K562 (cell line): ENCODE data around the gene LRRC4C. TPM values are rescaled to one million over a fixed set of nuclear protein-coding genes. Genes with fewer than 3 reads are reported as not detected.

Experiments used
- ATAC-seq: fragments of 200-7000 bp; cut with Tn5 transposase; 3 replicates; pipeline ENCODE4 v1.9.1; 2020; ENCODE audit warnings: moderate library complexity
- BruUV-seq: library from RNA; stranded (reverse); fragments of 400-500 nt; replicated peaks from 2 replicates; lab custom pipeline; 2021; lab: Mats Ljungman, UMichigan
- CTCF ChIA-PET: fragments of 300-600 bp; formaldehyde crosslinking; extraction: SDS; loops from one replicate; lab custom pipeline; 2021; ENCODE audit warnings: low intra/inter-chr PET ratio; lab: Yijun Ruan, JAX
- POLR2A ChIA-PET: fragments of 300-600, 350-650 bp; sonication (Branson Sonifier 250); formaldehyde crosslinking; extraction: SDS; loops from one replicate; lab custom pipeline; 2021; ENCODE audit warnings: antibody characterized with exemption, inconsistent platforms; lab: Yijun Ruan, JAX
- DNase-seq, 4 experiments: peaks; one replicate each; pipeline versions ENCODE4 v3.0.0 to v3.0.0-alpha.2; 2011 to 2018; ENCODE audit warnings: low spot score in 3 of 4, mixed read lengths in 3 of 4; ENCODE audit errors: extremely low read depth in 1 of 4
- FAIRE-seq: peaks from 2 replicates; lab custom pipeline; 2011; peaks lifted over from hg19 to GRCh38; lab: Jason Lieb, UNC
- H2AFZ ChIP-seq: 2 replicates; pipeline ENCODE4 v1.6.0; 2011; ENCODE audit warnings: low read depth, low read length, control low read depth, inconsistent platforms
- H3K27ac ChIP-seq: fragments of 200-600 bp; 3 replicates; pipeline ENCODE4 v1.8.0; 2011; ENCODE audit warnings: low read depth, mild to moderate bottlenecking, control low read depth, inconsistent platforms, low read length, moderate library complexity, mixed read lengths; ENCODE audit errors: extremely low read depth
- H3K27me3 ChIP-seq, 2 experiments: fragments of 300-600 bp in 1 of 2; 2 replicates in 1 of 2; 3 replicates in 1 of 2; pipeline versions ENCODE4 v1.6.0 to v1.8.0; 2011; ENCODE audit warnings: inconsistent platforms in 2 of 2, low read length in 2 of 2, mild to moderate bottlenecking in 1 of 2, mixed read lengths in 1 of 2, moderate library complexity in 1 of 2; ENCODE audit not compliant: control insufficient read depth in 2 of 2, insufficient read depth in 2 of 2
- H3K36me3 ChIP-seq: fragments of 300-600 bp; 3 replicates; pipeline ENCODE4 v1.8.0; 2011; ENCODE audit warnings: mild to moderate bottlenecking, low read length, inconsistent platforms; ENCODE audit not compliant: control insufficient read depth, insufficient read depth
- H3K4me1 ChIP-seq, 2 experiments: fragments of 200-600 bp in 1 of 2; replicated peaks in 1 of 2; 2 replicates in 1 of 2; 3 replicates in 1 of 2; pipeline versions ENCODE4 v1.5.1 to v1.8.0; 2011; ENCODE audit warnings: inconsistent platforms in 2 of 2, low read length in 2 of 2, mild to moderate bottlenecking in 1 of 2, mixed read lengths in 1 of 2, moderate library complexity in 1 of 2; ENCODE audit not compliant: control insufficient read depth in 2 of 2, insufficient read depth in 2 of 2
- H3K4me2 ChIP-seq: 2 replicates; pipeline ENCODE4 v1.6.1; 2011; ENCODE audit warnings: low read length, control low read depth, inconsistent platforms, mixed read lengths; ENCODE audit not compliant: insufficient read depth
- H3K4me3 ChIP-seq: fragments of 200-600 bp; sonication (generic), shearing (Covaris generic); 2 replicates; pipeline ENCODE4 v1.5.1; 2016; ENCODE audit warnings: control low read depth, inconsistent platforms
- H3K79me2 ChIP-seq: fragments of 200-600 bp; 3 replicates; pipeline ENCODE4 v1.8.0; 2011; ENCODE audit warnings: low read length, inconsistent platforms; ENCODE audit not compliant: control insufficient read depth, insufficient read depth
- H3K9ac ChIP-seq, 2 experiments: 2 replicates each; pipeline versions ENCODE4 v1.6.0 to v1.6.1; 2011; ENCODE audit warnings: low read depth in 2 of 2, low read length in 2 of 2, control low read depth in 1 of 2, inconsistent platforms in 1 of 2, mild to moderate bottlenecking in 1 of 2, mixed read lengths in 1 of 2; ENCODE audit not compliant: insufficient read depth in 1 of 2
- H3K9me1 ChIP-seq: one replicate; pipeline ENCODE4 v1.6.0; 2011; ENCODE audit warnings: inconsistent platforms, mild to moderate bottlenecking, low read length, moderate library complexity; ENCODE audit not compliant: control insufficient read depth, insufficient read depth
- H3K9me3 ChIP-seq: replicated peaks from 2 replicates; pipeline ENCODE4 v1.5.1; 2011; ENCODE audit warnings: low read depth, low read length, inconsistent platforms; ENCODE audit not compliant: control insufficient read depth, insufficient read depth
- H4K20me1 ChIP-seq: replicated peaks from 2 replicates; pipeline ENCODE4 v1.6.1; 2011; ENCODE audit warnings: low read length, inconsistent platforms, mixed read lengths; ENCODE audit not compliant: control insufficient read depth, insufficient read depth
- C11orf30 ChIP-seq: fragments of 450-650 bp; IDR thresholded peaks from 2 replicates; pipeline ENCODE4 v1.6.1; 2016; ENCODE audit warnings: low read depth, mild to moderate bottlenecking
- KLF1 ChIP-seq: fragments of 450-650 bp; IDR thresholded peaks from 2 replicates; pipeline ENCODE4 v1.6.1; 2016; ENCODE audit warnings: missing genetic modification characterization, missing compliant biosample characterization
- MCM7 ChIP-seq, 2 experiments: fragments of 450-650 bp; IDR thresholded peaks; 2 replicates each; pipeline ENCODE4 v1.6.1; 2016 to 2018
- NFE2L1 ChIP-seq: fragments of 450-650 bp; IDR thresholded peaks from 2 replicates; pipeline ENCODE4 v1.6.1; 2016; ENCODE audit warnings: missing genetic modification characterization, low read depth, mild to moderate bottlenecking, missing compliant biosample characterization, moderate library complexity, borderline replicate concordance
- RNF2 ChIP-seq: sonication (generic); IDR thresholded peaks from 2 replicates; pipeline ENCODE4 v1.6.1; 2016
- SMARCC2 ChIP-seq: fragments of 450-650 bp; IDR thresholded peaks from 2 replicates; pipeline ENCODE4 v1.6.1; 2017; ENCODE audit warnings: antibody characterized with exemption, moderate library complexity, mild to moderate bottlenecking, low read depth
- ZBTB1 ChIP-seq: sonication (generic); formaldehyde crosslinking; IDR thresholded peaks from 2 replicates; pipeline ENCODE4 v1.8.1; 2023; ENCODE audit warnings: missing genetic modification reagents, low read depth, mild to moderate bottlenecking, borderline replicate concordance
- ZNF24 ChIP-seq: fragments of 450-650 bp; IDR thresholded peaks from 2 replicates; pipeline ENCODE4 v1.6.1; 2016
- ZNF696 ChIP-seq: fragments of 250-450 bp; sonication (Bioruptor Pico); conservative IDR thresholded peaks from 2 replicates; pipeline ENCODE4 v1.4.0; 2020; ENCODE audit warnings: mild to moderate bottlenecking, moderate library complexity
- WGBS: fragments of 100-300 bp; shearing (Covaris generic); methylation state at CpG from one replicate; pipeline ENCODE4 v1.1.6; 2016; ENCODE audit warnings: low coverage, mixed read lengths; ENCODE audit not compliant: insufficient coverage; ENCODE audit errors: missing lambda C conversion rate; 5-methylcytosine and 5-hydroxymethylcytosine counted together
- in situ Hi-C: fragments of 300-500 bp; cut with MboI; formaldehyde crosslinking; loops from 4 replicates; pipeline ENCODE4 v1.15.0; 2018; ENCODE audit warnings: inconsistent platforms, mixed read lengths
- intact Hi-C: fragments of 100-400 bp; cut with micrococcal nuclease; formaldehyde crosslinking; loops from 2 replicates; pipeline ENCODE4 v1.14.2; 2022
- polyA plus RNA-seq, 8 experiments: library from polyadenylated mRNA; depleted of rRNA in 4 of 8; stranded (reverse) in 5 of 8; unstranded in 3 of 8; fragments of >200 nt; fragmentation: Nextera tagmentation in 2 of 8; fragmentation: Illumina TruSeq in 1 of 8; extraction: Ambion mirVana in 2 of 8; extraction: Trizol in 1 of 8; gene quantifications; 2 replicates each; pipeline versions ENCODE4 v1.2.1 to v1.2.3, GENCODE V29; 2011 to 2014; ENCODE audit warnings: inconsistent platforms in 1 of 8, missing spikeins in 1 of 8
- total RNA-seq, 7 experiments: library from RNA; depleted of rRNA in 6 of 7; stranded (reverse); fragments of >200 nt in 6 of 7; fragmentation: Illumina TruSeq in 2 of 7; extraction: Trizol in 2 of 7; gene quantifications; 2 replicates each; pipeline versions ENCODE4 v1.2.1 to v1.2.3, GENCODE V29; 2011 to 2021; ENCODE audit warnings: low replicate concordance in 1 of 7
- TF ChIP-seq, protein P1 (sequence below): fragments of 150-350 bp; conservative IDR thresholded peaks from 2 replicates; pipeline ENCODE4 v1.6.1; 2014; ENCODE audit warnings: low read length
- TF ChIP-seq, protein P2 (sequence below): sonication (generic); formaldehyde crosslinking; IDR thresholded peaks from 2 replicates; pipeline ENCODE4 v1.8.1; 2023; ENCODE audit warnings: mild to moderate bottlenecking, missing genetic modification reagents
- TF ChIP-seq, protein P3 (sequence below): fragments of 450-650 bp; conservative IDR thresholded peaks from 2 replicates; pipeline ENCODE4 v1.6.1; 2016; ENCODE audit warnings: missing genetic modification characterization, low read depth, mild to moderate bottlenecking, missing compliant biosample characterization, moderate library complexity

Gene LRRC4C
- total and polyA plus RNA-seq, 9 of the 15 experiments (the other 6 are each of a cell fraction or from before 2014, with no cell fraction given) = not detected

DNA sequence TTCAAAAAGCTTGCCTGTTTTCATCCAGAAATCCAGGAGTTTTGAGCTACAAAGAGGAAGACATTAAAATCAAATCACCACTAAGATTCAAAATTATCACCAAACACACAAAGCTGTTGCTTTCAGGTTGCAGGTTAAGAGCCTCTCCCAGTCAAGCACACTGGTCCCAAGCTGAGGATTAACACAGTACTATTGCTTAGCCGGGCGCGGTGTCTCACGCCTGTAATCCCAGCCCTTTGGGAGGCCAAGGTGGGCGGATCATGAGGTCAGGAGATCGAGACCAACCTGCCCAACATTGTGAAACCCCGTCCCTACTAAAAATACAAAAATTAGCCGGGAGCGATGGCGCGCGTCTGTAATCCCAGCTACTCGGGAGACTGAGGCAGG, 1165.1 kb downstream of the LRRC4C start:
- Histone ChIP-seq H3K36me3 (no peaks in the 10 kb centered on the region), H3K27ac (no peak overlapping the region), H3K9ac (no peak overlapping the region), H3K27me3 (no peaks in the 10 kb centered on the region), H3K9me1 (no peaks in the 10 kb centered on the region), H3K9me3 (no peaks in the 10 kb centered on the region), H2AFZ (no peak overlapping the region), H3K4me3 (no peak overlapping the region), H3K4me2 (no peak overlapping the region), H3K79me2 (no peaks in the 10 kb centered on the region)
- intact Hi-C loops (no loop called here), in situ Hi-C loops (no loop called here)
- POLR2A ChIA-PET = no interaction called here
- DNase-seq (no peak), FAIRE-seq (no peak), ATAC-seq (no peak)
- WGBS = 11% methylated on average over 7 of the region's 13 CpGs
- BruUV-seq = no TSS peak
- TF ChIP-seq C11orf30 = no peak
- no peak for TF ChIP-seq MCM7 (IDR thresholded peaks at IDR 0.05)
- TF ChIP-seq ZNF24 = no peak
- TF ChIP-seq, protein P1, sequence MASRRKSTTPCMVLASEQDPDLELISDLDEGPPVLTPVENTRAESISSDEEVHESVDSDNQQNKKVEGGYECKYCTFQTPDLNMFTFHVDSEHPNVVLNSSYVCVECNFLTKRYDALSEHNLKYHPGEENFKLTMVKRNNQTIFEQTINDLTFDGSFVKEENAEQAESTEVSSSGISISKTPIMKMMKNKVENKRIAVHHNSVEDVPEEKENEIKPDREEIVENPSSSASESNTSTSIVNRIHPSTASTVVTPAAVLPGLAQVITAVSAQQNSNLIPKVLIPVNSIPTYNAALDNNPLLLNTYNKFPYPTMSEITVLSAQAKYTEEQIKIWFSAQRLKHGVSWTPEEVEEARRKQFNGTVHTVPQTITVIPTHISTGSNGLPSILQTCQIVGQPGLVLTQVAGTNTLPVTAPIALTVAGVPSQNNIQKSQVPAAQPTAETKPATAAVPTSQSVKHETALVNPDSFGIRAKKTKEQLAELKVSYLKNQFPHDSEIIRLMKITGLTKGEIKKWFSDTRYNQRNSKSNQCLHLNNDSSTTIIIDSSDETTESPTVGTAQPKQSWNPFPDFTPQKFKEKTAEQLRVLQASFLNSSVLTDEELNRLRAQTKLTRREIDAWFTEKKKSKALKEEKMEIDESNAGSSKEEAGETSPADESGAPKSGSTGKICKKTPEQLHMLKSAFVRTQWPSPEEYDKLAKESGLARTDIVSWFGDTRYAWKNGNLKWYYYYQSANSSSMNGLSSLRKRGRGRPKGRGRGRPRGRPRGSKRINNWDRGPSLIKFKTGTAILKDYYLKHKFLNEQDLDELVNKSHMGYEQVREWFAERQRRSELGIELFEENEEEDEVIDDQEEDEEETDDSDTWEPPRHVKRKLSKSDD = no peak
- TF ChIP-seq, protein P2, sequence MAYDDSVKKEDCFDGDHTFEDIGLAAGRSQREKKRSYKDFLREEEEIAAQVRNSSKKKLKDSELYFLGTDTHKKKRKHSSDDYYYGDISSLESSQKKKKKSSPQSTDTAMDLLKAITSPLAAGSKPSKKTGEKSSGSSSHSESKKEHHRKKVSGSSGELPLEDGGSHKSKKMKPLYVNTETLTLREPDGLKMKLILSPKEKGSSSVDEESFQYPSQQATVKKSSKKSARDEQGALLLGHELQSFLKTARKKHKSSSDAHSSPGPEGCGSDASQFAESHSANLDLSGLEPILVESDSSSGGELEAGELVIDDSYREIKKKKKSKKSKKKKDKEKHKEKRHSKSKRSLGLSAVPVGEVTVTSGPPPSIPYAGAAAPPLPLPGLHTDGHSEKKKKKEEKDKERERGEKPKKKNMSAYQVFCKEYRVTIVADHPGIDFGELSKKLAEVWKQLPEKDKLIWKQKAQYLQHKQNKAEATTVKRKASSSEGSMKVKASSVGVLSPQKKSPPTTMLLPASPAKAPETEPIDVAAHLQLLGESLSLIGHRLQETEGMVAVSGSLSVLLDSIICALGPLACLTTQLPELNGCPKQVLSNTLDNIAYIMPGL (CRISPR knock-in tag) = no peak
- no peak for TF ChIP-seq RNF2
- no peak for TF ChIP-seq SMARCC2
- TF ChIP-seq, protein P3, sequence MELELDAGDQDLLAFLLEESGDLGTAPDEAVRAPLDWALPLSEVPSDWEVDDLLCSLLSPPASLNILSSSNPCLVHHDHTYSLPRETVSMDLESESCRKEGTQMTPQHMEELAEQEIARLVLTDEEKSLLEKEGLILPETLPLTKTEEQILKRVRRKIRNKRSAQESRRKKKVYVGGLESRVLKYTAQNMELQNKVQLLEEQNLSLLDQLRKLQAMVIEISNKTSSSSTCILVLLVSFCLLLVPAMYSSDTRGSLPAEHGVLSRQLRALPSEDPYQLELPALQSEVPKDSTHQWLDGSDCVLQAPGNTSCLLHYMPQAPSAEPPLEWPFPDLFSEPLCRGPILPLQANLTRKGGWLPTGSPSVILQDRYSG (tag) = no peak
- no peak for TF ChIP-seq ZBTB1
- no peak for TF ChIP-seq ZNF696
- TF ChIP-seq KLF1 (tag) = no peak
- TF ChIP-seq NFE2L1 (tag) = no peak
- TF ChIP-seq, all 486 proteins: peak for 0
- Histone ChIP-seq H3K4me1 (no peaks in the 10 kb centered on the region), H4K20me1 (no peaks in the 10 kb centered on the region)
- CTCF ChIA-PET = no interaction called here
